ENCODE data around the gene SALL4. TPM values are rescaled to one million over a fixed set of nuclear protein-coding genes. Genes with fewer than 3 reads are reported as not detected.

Gene SALL4
- total and polyA plus RNA-seq, 9 of the 15 experiments (the other 6 are each of a cell fraction or from before 2014, with no cell fraction given) = 0.03 to 0.07 TPM; not detected in 7

- TF ChIP-seq STAT5B (CRISPR knock-in tag; IDR thresholded peaks at IDR 0.05) (no peak), IRF2 (CRISPR knock-in tag; IDR thresholded peaks at IDR 0.05) (no peak), ZNF511 (CRISPR knock-in tag; IDR thresholded peaks at IDR 0.05) (no peak), TEAD4 (IDR thresholded peaks at IDR 0.05; ENCODE audit: low read length) (no peak), TEAD4 (CRISPR knock-in tag; IDR thresholded peaks at IDR 0.05; ENCODE audit: borderline replicate concordance) (no peak), ZFX (CRISPR knock-in tag; IDR thresholded peaks at IDR 0.05) (no peak), ZNF780A (CRISPR knock-in tag; IDR thresholded peaks at IDR 0.05) (no peak), YBX1 (IDR thresholded peaks at IDR 0.05) (no peak), GATAD2A (IDR thresholded peaks at IDR 0.05) (no peak), SAFB2 (IDR thresholded peaks at IDR 0.05; ENCODE audit: borderline replicate concordance, low read depth, low read length, severe bottlenecking) (no peak), MAFK (IDR thresholded peaks at IDR 0.05; ENCODE audit: low read length) (no peak), CBX8 (IDR thresholded peaks at IDR 0.05; ENCODE audit: borderline replicate concordance, extremely low read depth, low read depth, low read length, poor library complexity, severe bottlenecking) (no peak), SMARCE1 (IDR thresholded peaks at IDR 0.05) (no peak), POLR3G (IDR thresholded peaks at IDR 0.05; ENCODE audit: extremely low read depth, insufficient read length, insufficient replicate concordance) (no peak), ZBTB2 (IDR thresholded peaks at IDR 0.05) (no peak), ZNF239 (CRISPR knock-in tag; IDR thresholded peaks at IDR 0.05) (no peak), TOE1 (IDR thresholded peaks at IDR 0.05; ENCODE audit: borderline replicate concordance) (no peak), TOE1 (CRISPR knock-in tag; IDR thresholded peaks at IDR 0.05; ENCODE audit: borderline replicate concordance, low read depth) (no peak), KLF16 (IDR thresholded peaks at IDR 0.05) (no peak)
- TF ChIP-seq, protein P1, sequence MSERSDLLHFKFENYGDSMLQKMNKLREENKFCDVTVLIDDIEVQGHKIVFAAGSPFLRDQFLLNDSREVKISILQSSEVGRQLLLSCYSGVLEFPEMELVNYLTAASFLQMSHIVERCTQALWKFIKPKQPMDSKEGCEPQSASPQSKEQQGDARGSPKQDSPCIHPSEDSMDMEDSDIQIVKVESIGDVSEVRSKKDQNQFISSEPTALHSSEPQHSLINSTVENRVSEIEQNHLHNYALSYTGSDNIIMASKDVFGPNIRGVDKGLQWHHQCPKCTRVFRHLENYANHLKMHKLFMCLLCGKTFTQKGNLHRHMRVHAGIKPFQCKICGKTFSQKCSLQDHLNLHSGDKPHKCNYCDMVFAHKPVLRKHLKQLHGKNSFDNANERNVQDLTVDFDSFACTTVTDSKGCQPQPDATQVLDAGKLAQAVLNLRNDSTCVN (CRISPR knock-in tag; IDR thresholded peaks at IDR 0.05) = no peak
- H2AFZ ChIP-seq (ENCODE audit: low read depth, low read length) = no peak overlapping the region
- 40% methylated on average over 1 of the region's 8 CpGs for WGBS (ENCODE audit: insufficient coverage, low coverage, missing lambda C conversion rate)
- intact Hi-C loops (cut with micrococcal nuclease) = no loop called here
- no peak overlapping the region for H3K27ac ChIP-seq (ENCODE audit: extremely low read depth, low read depth, low read length)
- BruUV-seq (replicated peaks) = no TSS peak
- in situ Hi-C loops (cut with MboI) = no loop called here
- no peak overlapping the region for H3K9ac ChIP-seq (ENCODE audit: insufficient read depth in 1 of 2, low read depth in 2 of 2, low read length in 2 of 2)
- H4K20me1 ChIP-seq (replicated peaks; ENCODE audit: control insufficient read depth, insufficient read depth, low read length) = no peaks in the 10 kb centered on the region
- H3K79me2 ChIP-seq (ENCODE audit: control insufficient read depth, insufficient read depth, low read length) = no peaks in the 10 kb centered on the region
- ChIA-PET POLR2A (no interaction called here), CTCF (ENCODE audit: low intra/inter-chr PET ratio) (no interaction called here)
- no peak for ATAC-seq
- no peaks in the 10 kb centered on the region for H3K9me1 ChIP-seq (ENCODE audit: control insufficient read depth, insufficient read depth, low read length)
- peaks cover 0 to 4% of the 10 kb centered on the region in 2 experiments; a peak in 1 of 5 replicates for H3K4me1 ChIP-seq (replicated peaks in 1 of 2; ENCODE audit: control insufficient read depth in 2 of 2, insufficient read depth in 2 of 2, low read length in 2 of 2)
- no peak for DNase-seq (ENCODE audit: extremely low read depth in 1 of 4, low spot score in 3 of 4)
- no peaks in the 10 kb centered on the region for H3K36me3 ChIP-seq (ENCODE audit: control insufficient read depth, insufficient read depth, low read length)
- H3K9me3 ChIP-seq (replicated peaks; ENCODE audit: control insufficient read depth, insufficient read depth, low read depth, low read length) = no peaks in the 10 kb centered on the region
- H3K4me2 ChIP-seq (ENCODE audit: insufficient read depth, low read length) = no peak overlapping the region
- no peak for FAIRE-seq
- no peak overlapping the region for H3K4me3 ChIP-seq
- H3K27me3 ChIP-seq (ENCODE audit: control insufficient read depth in 2 of 2, insufficient read depth in 2 of 2, low read length in 2 of 2) = peaks cover 4% of the 10 kb centered on the region in 2 experiments; a peak in 3 of 5 replicates
Measured at GRCh38 chr20:51801823-51802123, 548 bp downstream of the SALL4 start.

Data from K562 (cell line).